Myocyte (in vitro differentiated cells): ENCODE results near the gene USP53. TPM values are rescaled to one million over a fixed set of nuclear protein-coding genes. Genes with fewer than 3 reads are reported as not detected.
"Not testable (repeated sequence)": the region's sequence is repeated elsewhere in the genome, so short reads cannot be mapped to it uniquely, and the experiment has no call there.

Experiments
- DNase-seq: peaks from one replicate; pipeline ENCODE4 v3.0.0-alpha.2; 2012; ENCODE audit warnings: low read depth
- total RNA-seq: library from RNA; depleted of rRNA; stranded (reverse); fragments of >200 nt; gene quantifications from 2 replicates; pipeline ENCODE4 v1.2.3, GENCODE V29; 2014

The USP53 gene
- total RNA-seq, 1 donor from 2014 or later: 34.4 TPM

DNA sequence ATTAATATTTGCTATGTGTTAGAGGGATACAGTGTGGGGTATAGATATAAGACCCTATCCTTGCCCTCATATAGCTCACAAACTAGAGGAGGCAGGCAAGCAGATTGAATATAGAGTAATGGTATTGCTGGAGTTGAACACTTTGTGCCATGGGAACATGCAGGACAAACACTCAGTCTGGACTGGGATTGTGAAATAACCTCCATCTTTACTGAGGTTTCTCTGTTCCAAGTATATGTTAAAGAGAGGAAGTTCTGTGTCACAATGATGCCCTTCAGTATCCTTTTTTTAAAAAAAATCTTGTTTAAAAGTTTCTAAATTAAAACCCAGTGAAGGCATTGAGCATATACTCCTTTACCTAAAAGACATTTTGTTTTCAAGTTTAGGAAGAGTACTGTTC is 100.7 kb downstream of the USP53 start:
- DNase-seq: no peak

DNA sequence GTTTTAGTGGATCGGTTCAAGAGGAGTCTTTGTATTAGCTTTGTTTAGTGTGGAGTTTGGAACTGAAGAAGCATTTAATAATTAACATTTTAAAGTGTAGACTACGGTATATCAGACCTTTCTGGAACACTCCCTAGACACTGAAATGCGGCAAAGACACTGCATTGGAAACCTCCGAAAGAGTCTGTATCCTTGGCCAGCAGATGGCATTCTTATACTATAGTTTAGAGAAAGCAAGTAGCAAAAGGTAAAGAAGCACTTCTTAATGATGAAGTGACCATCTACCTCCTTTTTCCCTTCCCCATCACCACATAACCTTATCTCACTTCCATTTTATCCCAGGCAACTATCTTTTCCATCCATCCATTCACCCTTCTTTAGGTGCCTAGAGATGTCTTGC is 101.8 kb downstream of the USP53 start:
- peak; percentile 65 for DNase-seq

DNA sequence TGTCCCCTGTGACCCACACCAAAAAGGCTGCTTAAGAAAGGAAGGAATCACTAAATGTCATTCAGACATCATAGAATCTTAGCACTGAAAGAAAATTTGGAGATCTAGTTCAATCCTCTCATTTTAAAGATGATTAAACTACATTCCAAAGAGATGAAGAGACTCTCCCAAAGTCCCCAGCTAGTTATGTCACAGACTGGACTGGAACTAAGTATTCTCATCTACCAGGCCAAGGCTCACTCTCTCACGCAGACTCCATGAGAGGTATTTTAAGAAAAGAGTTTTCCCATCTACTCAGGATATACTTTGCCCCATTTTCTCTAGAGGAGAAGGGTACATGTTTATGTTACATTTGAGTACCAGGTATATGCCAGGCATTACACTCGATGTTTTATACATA is 102.5 kb downstream of the USP53 start:
- no peak for DNase-seq

DNA sequence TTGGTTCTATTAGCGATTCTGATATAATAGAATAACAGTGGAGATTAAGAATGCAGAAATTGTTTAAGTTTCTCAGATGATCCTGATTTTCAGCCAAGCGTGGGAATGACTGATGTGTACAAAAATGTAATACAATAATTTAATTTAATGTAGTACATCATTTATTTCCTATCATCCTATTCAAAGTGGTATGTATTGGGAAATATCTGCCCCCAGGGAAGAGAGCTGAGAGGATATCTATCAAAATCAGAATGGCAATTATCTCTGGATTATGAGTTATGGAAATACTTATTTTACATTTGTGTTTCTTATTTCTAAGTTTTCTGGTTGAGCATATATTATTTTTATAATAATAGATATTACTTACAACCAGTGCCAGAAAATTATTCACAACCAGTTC is 105.5 kb downstream of the USP53 start:
- DNase-seq: no peak

DNA sequence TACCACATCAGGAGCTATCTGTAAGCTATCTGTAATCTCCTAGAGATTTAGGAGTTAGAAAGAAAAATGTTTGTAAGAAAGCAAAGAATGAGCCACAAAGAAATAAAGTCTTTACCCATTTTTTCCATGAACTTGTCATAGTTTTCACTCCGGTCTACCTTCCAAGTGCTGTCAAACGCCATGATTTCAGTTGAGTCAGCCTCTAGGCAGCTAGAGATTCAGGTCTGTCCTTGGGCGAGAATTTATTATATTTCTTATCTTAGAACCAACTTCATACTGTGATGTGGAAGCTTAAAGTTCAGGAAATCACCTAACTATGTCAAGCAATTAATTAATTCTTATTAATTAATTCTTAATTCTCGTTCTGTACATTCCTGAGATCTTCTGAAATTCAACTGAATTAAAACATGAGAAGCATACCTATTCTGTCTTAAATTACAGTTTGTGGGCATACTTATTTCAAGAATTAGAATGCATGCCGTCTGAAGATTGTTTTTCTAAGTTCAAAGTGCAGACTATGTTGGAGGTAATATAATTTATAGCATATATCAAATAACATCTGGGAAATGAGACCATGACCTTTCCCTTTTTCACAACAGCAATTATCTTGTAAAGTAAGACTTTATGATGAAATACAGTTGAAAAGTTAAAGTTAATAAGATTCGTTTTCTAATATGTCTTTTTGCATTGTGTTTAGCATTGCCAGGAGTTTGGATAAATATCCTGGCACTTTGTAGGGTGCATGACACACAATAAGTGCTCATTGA is 109.6 kb downstream of the USP53 start, which contains the start of gene FABP2:
TSS of gene FABP2 (minus strand) at position 218 of the 767 bp plus-strand sequence. CDS start at position 182, 36 bp downstream.
- DNase-seq: no peak

DNA sequence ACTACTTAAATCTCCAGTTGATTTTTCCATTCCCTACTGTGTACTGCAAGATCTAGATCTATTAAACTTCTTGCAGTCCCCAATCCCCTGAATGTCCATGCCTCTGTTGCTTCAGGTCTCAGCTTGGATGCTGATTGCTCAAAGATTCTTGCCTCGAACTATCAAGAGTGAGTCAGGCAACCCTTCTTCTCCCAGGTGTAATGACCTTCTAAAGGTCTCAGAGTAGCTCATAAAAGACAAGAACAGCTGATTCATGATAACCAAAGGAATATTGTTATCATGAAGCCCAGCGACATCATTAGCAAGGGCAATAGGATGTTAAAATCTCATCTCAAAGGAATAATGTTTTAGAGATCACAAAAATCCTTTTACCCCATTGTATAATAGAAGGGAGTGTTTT is 116.2 kb downstream of the USP53 start:
- DNase-seq: no peak

DNA sequence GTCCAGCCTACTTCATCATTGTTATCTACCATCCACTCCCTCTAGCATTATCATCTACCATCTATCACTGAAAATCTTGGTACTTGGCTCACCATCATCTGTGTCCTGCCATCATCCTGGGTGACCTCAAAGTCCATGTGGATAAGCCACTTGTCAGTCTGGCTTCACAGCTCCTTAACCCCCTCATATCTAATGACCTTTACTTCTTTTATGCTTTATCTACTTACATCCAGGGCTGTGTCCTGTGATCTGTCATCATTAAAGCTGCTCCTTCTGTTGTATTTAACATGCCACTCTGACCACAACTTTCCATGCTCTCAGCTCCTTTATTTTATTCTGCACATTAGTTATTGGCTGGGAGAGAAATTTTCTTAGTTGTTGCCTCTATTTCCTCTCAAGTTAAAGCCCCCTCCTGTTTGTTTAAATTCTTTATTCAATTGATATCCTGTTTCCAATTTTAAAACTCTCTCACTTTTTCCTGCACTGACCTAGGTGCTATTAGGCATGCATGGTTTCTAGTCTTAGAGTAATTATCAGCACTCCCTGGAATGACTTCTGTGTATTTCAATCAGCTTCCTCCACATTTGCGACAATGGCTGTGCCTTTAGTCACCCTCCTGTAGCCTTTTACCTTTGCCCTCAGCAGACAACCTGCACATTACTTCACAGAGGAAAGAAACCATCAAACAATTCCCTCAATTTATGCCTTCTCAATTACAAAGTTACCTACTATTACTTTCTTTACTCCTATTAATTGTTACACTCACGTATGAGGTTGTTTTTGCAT is 117.5 kb downstream of the USP53 start:
- peak; percentile 43 for DNase-seq

DNA sequence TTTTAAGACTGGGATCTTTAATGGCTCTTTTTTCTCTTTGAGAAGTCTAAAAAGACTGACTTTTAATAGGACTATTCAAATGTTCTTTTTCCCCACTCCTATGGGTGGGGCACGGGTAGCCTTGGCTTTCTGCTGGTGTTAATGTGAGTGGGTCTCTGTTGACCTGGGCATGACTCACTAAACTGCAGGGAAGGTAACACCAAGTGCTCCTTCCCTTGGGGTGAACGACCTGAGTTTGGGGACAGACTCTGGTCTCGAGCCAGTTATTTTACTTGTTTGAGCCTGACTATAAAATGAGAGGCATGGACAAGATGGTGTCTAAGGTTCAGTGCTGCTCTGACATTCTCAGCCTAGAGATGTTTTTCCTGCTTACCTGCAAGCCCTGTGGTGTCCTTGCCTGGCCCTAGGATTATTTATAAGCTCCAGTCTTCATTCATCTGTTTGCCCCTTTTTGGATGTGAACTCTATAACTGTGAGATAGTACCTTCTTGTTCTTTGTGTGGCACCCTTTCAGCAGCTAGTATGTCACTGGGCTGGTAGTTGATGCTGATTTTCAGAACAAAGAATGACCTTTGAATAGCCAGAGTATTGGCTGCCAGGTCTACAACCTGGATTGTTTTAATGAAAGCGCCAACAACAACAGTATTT is 123.9 kb downstream of the USP53 start:
- DNase-seq: not testable (repeated sequence)

DNA sequence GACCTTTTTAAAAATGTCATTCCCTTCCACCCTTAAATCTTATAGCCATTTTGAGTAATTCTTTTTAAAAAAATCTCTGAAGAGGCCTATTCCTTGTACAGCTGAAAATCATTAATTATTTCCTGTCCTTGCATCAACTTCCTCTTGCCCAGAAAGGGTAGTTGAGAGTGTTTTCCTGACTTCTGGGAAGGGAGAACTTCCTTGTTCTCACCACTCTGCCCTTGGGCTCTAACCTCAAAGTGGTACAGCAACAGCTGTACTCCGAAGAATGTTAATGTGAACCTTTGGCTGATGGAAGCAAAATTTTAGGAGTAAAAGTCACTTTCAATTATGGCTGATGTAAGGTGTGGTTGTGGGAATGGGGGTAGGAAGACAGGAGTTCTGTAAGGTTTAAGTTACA is 124.5 kb downstream of the USP53 start:
- DNase-seq: peak; percentile 59

DNA sequence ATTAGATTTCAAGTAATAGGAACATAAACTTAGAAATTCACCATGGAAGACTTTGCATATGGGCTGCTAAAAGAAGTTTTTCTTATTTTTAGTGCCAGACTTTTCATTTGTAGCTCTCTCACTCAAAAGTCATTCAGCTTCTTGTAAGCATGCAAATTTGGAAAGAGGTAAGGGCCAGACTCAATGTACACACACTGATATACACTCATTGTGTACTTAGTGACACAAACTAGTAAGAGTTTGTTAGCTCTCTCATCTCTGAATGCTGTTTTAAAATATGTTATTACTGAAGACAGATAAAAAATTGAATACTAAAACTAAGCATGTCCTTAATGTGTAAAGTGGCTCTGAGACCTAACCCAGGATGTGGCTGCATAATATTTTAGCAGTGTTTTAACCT is 127.4 kb downstream of the USP53 start:
- DNase-seq: not testable (repeated sequence)

DNA sequence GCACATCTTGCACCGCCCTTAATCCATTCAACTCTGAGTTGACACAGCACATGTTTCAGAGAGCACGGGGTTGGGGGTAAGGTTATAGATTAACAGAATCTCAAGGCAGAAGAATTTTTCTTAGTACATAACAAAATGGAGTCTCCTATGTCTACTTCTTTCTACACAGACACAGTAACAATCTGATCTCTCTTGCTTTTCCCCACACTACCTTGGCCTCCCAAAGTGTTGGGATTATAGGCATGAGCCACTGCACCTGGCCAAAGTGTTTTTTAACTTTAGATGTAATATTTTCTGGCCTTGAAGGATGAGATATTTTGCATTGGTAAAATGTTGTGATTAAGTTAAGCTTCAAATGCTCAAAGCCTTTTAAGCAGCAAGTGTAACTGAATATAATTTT is 130.8 kb downstream of the USP53 start:
- not testable (repeated sequence) for DNase-seq

Other genes with a start within 250 kb of the USP53 start
- 153 and 182 TPM in 2 replicates for gene MYOZ2, start 76.9 kb upstream of the USP53 start, total RNA-seq
- gene FABP2, start 109.4 kb downstream of the USP53 start, total RNA-seq: not detected in 2 replicates